WTC11 (cell line): ENCODE measurements around the gene DNLZ. TPM values are rescaled to one million over a fixed set of nuclear protein-coding genes. Genes with fewer than 3 reads are reported as not detected.

Source experiments
- ATAC-seq: fragments of 200-7000 bp; cut with Tn5 transposase; 2 replicates; pipeline ENCODE4 v1.10.0; 2021; ENCODE audit warnings: mild to moderate bottlenecking, moderate library complexity
- CTCF ChIA-PET: fragments of 300-600 bp; sonication (Branson Sonifier 250); formaldehyde crosslinking; loops from one replicate; lab custom pipeline; 2021; ENCODE audit warnings: antibody characterized with exemption; lab: Charles Lee
- POLR2A ChIA-PET: fragments of 350-600 bp; sonication (Branson Sonifier 250); formaldehyde crosslinking; loops from one replicate; lab custom pipeline; 2021; ENCODE audit warnings: antibody characterized with exemption; lab: Charles Lee
- DNase-seq: peaks from one replicate; pipeline ENCODE4 v3.0.0; 2021; ENCODE audit warnings: low spot score
- H3K27ac Mint-ChIP-seq: 2 replicates; pipeline ENCODE4 v1.8.0; 2021; ENCODE audit warnings: mixed read lengths
- H3K27me3 Mint-ChIP-seq: 2 replicates; pipeline ENCODE4 v1.8.0; 2021; ENCODE audit warnings: low read depth, mild to moderate bottlenecking, moderate library complexity, mixed read lengths
- H3K36me3 Mint-ChIP-seq: 2 replicates; pipeline ENCODE4 v1.8.0; 2021; ENCODE audit warnings: mixed read lengths
- H3K4me1 Mint-ChIP-seq: 2 replicates; pipeline ENCODE4 v1.8.0; 2022; ENCODE audit warnings: mixed read lengths
- H3K4me3 Mint-ChIP-seq: 2 replicates; pipeline ENCODE4 v1.8.0; 2021; ENCODE audit warnings: mild to moderate bottlenecking, moderate library complexity, mixed read lengths
- H3K9me3 Mint-ChIP-seq: 2 replicates; pipeline ENCODE4 v1.8.0; 2021; ENCODE audit warnings: mixed read lengths
- FOXJ3 ChIP-seq: sonication (generic); formaldehyde crosslinking; IDR thresholded peaks from 2 replicates; pipeline ENCODE4 v1.9.0; 2021; ENCODE audit warnings: missing genetic modification reagents, mild to moderate bottlenecking, borderline replicate concordance
- GABPB1 ChIP-seq: sonication (generic); formaldehyde crosslinking; IDR thresholded peaks from 2 replicates; pipeline ENCODE4 v1.8.1; 2023; ENCODE audit warnings: mild to moderate bottlenecking, missing genetic modification reagents
- GRHL2 ChIP-seq: fragments of 250-450 bp; sonication (Bioruptor Pico); IDR thresholded peaks from 2 replicates; pipeline ENCODE4 v1.8.0; 2022; ENCODE audit warnings: mild to moderate bottlenecking, moderate library complexity; ENCODE audit not compliant: insufficient replicate concordance, severe bottlenecking
- IRF2 ChIP-seq: sonication (generic); formaldehyde crosslinking; IDR thresholded peaks from 2 replicates; pipeline ENCODE4 v1.8.0; 2022; ENCODE audit warnings: low read depth, missing genetic modification reagents, borderline replicate concordance
- KAT7 ChIP-seq: sonication (generic); formaldehyde crosslinking; IDR thresholded peaks from 2 replicates; pipeline ENCODE4 v1.8.1; 2023; ENCODE audit warnings: missing genetic modification reagents, mild to moderate bottlenecking, borderline replicate concordance
- MXD4 ChIP-seq: fragments of 250-450 bp; sonication (Bioruptor Pico); IDR thresholded peaks from 2 replicates; pipeline ENCODE4 v1.8.0; 2021; ENCODE audit warnings: mild to moderate bottlenecking, moderate library complexity, borderline replicate concordance
- NFATC4 ChIP-seq: fragments of 250-450 bp; sonication (Bioruptor Pico); IDR thresholded peaks from 2 replicates; pipeline ENCODE4 v1.9.0; 2021; ENCODE audit warnings: mild to moderate bottlenecking
- OVOL2 ChIP-seq: fragments of 250-450 bp; sonication (Bioruptor Pico); IDR thresholded peaks from 2 replicates; pipeline ENCODE4 v1.9.0; 2021; ENCODE audit warnings: mild to moderate bottlenecking, borderline replicate concordance
- RELA ChIP-seq: sonication (generic); formaldehyde crosslinking; IDR thresholded peaks from 2 replicates; pipeline ENCODE4 v1.8.1; 2022; ENCODE audit warnings: missing genetic modification reagents, mild to moderate bottlenecking, borderline replicate concordance
- TP53 ChIP-seq: sonication (generic); formaldehyde crosslinking; IDR thresholded peaks from 2 replicates; pipeline ENCODE4 v1.8.1; 2023; ENCODE audit warnings: mild to moderate bottlenecking, missing genetic modification reagents
- ZBTB21 ChIP-seq: sonication (generic); formaldehyde crosslinking; IDR thresholded peaks from 2 replicates; pipeline ENCODE4 v1.8.1; 2023; ENCODE audit warnings: mild to moderate bottlenecking, missing genetic modification reagents, borderline replicate concordance
- ZNF219 ChIP-seq: sonication (generic); formaldehyde crosslinking; IDR thresholded peaks from 2 replicates; pipeline ENCODE4 v1.8.0; 2023; ENCODE audit warnings: missing genetic modification reagents, mild to moderate bottlenecking, borderline replicate concordance
- ZNF232 ChIP-seq: sonication (generic); formaldehyde crosslinking; IDR thresholded peaks from 2 replicates; pipeline ENCODE4 v1.8.0; 2022; ENCODE audit warnings: mild to moderate bottlenecking, missing genetic modification reagents
- total RNA-seq: library from RNA; stranded (reverse); gene quantifications from 3 replicates; pipeline ENCODE4 v1.2.3, GENCODE V29; 2021
- TF ChIP-seq, protein P1 (sequence below): sonication (generic); formaldehyde crosslinking; IDR thresholded peaks from 2 replicates; pipeline ENCODE4 v1.8.1; 2022; ENCODE audit warnings: low read depth, missing genetic modification reagents, borderline replicate concordance
- TF ChIP-seq, protein P2 (sequence below): fragments of 250-450 bp; sonication (Bioruptor Pico); IDR thresholded peaks from 2 replicates; pipeline ENCODE4 v1.9.0; 2021; ENCODE audit warnings: moderate library complexity, mild to moderate bottlenecking, inconsistent platforms, borderline replicate concordance
- TF ChIP-seq, protein P3 (sequence below): fragments of 250-450 bp; sonication (Bioruptor Pico); IDR thresholded peaks from 2 replicates; pipeline ENCODE4 v1.9.0; 2021; ENCODE audit warnings: mild to moderate bottlenecking
- TF ChIP-seq, protein P4 (sequence below): sonication (generic); formaldehyde crosslinking; IDR thresholded peaks from 2 replicates; pipeline ENCODE4 v1.8.1; 2022; ENCODE audit warnings: mild to moderate bottlenecking, missing genetic modification reagents, moderate library complexity, borderline replicate concordance
- TF ChIP-seq, protein P5 (sequence below): sonication (generic); formaldehyde crosslinking; IDR thresholded peaks from 2 replicates; pipeline ENCODE4 v1.8.0; 2023; ENCODE audit warnings: mild to moderate bottlenecking, missing genetic modification reagents
- TF ChIP-seq, protein P6 (sequence below): sonication (generic); formaldehyde crosslinking; IDR thresholded peaks from 2 replicates; pipeline ENCODE4 v1.8.1; 2023; ENCODE audit warnings: mild to moderate bottlenecking, missing genetic modification reagents

The DNLZ gene
- total RNA-seq, 1 experiment from 2014 or later: 17.2 TPM

DNA sequence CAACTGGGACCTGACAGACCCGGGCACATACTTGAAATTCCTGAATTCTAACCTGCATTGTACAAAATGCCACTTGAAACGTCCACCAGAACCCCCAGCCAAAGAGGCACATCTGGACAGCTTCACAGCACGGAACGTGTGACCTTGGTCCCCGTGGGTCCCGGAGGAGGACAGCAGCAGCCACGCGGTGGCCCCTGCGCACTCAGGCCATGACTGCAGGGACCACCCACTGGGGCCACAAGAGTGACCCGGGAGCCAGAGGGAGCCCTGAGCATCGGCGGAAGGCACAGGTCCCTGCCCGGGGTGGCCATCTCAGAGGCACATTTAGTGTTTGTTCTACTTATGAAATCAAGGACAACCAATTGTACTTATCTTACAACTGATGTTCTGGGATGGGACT, 38.5 kb upstream of the DNLZ start (continued):
- TF ChIP-seq RELA: no peak

DNA sequence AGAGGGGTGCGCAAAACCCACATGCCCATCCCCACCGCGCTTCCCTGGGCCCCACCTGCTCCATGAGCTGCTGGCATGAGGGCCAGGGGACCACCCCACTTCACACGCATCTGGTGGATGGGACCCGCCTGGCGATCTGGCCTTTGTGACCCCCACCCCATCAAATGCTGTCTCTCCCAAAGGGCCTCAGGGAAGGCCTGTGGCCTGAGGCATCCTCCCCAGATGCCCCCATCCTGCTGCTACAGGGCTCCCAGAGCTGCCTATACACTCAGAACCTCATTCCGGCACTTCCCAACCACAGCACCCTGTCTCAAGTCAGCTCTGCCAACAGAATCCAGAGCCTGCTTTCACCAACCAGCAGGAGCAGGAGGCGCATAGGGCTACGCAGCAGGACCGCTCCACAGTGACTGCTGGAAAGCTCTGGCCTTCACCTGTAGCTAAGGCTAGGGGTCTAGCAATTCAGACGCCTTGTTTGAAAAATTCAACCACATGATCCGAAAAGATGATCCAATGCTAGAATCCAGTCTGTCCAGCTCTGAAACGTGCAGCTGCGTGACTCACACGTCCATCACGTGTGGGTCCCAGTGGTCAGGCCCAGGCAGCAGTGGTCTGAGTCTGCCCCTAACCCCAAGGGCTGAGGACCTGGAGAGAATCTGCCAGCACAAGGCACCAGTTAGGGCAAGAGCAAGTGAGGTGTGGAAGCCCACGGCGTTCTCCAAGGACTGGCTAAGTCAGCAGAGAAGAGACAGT, 37.8 kb upstream of the DNLZ start:
- Mint-ChIP-seq H3K9me3 (no peaks in the 10 kb centered on the region), H3K27ac (peak overlapping the region; percentile 65; the same call in 1 of the 2 replicates), H3K36me3 (peaks cover 45% of the 10 kb centered on the region), H3K27me3 (no peaks in the 10 kb centered on the region), H3K4me3 (no peak overlapping the region), H3K4me1 (peaks cover 9% of the 10 kb centered on the region)
- CTCF ChIA-PET: interaction anchor here (0.6 to 2.1 kb wide), 18 partner anchors 8 to 285 kb away, joined by 3 to 18 read pairs (median 4); partner anchors contain the start of genes DNLZ, ENTR1 and PMPCA
- TF ChIP-seq IRF2 (no peak), GABPB1 (CRISPR knock-in tag) (no peak), KAT7 (CRISPR knock-in tag) (no peak), OVOL2 (no peak), NFATC4 (CRISPR knock-in tag) (no peak), GRHL2 (CRISPR knock-in tag) (no peak), ZNF219 (CRISPR knock-in tag) (no peak)
- TF ChIP-seq, protein P1, sequence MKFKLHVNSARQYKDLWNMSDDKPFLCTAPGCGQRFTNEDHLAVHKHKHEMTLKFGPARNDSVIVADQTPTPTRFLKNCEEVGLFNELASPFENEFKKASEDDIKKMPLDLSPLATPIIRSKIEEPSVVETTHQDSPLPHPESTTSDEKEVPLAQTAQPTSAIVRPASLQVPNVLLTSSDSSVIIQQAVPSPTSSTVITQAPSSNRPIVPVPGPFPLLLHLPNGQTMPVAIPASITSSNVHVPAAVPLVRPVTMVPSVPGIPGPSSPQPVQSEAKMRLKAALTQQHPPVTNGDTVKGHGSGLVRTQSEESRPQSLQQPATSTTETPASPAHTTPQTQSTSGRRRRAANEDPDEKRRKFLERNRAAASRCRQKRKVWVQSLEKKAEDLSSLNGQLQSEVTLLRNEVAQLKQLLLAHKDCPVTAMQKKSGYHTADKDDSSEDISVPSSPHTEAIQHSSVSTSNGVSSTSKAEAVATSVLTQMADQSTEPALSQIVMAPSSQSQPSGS (CRISPR knock-in tag): no peak
- no peak for ATAC-seq
- POLR2A ChIA-PET: interaction anchor here (0.7 to 1.5 kb wide), 3 partner anchors 8 to 57 kb away, joined by 3 to 4 read pairs (median 3); no protein-coding TSS in a partner anchor
- no peak for DNase-seq

DNA sequence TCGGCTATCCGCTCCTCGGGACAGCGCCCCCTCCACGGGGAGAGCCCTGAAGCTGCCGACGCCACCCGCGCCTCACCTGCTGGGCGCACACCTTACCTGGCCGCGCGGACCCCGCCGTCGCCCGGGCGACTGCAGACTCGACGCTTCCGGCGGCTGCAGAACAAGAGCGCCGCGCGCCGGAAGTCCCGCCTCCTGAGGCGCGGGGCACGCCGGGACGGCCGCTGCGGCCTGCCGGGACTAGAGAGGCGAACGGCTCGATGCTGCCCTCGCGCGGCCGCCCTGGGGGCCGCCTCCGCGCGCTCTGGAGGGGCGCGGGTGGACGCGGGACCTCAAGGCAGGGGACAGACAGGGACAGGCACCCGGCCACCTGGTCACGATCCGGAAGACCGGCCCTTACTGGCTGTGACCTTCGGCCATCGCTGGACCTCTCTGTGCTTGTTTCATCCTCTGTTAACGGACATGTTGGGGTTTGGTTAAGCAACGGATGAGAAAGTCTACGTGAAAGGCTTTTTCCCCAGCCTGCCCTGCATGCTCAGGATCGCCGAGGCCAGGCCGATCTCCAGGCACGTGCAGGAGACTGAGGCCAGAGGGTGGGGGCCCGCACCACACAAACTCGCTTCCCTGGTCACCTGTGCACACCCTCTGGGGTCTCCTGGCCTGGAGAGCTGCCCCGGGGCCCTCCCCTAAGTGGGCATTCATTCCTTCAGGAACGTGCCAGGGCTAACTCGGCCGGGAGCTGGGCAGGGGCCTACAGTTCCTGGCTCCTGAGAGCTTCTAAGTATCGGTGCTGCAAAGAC, 36.7 kb upstream of the DNLZ start, which contains the start of gene SNAPC4:
Gene SNAPC4 (minus strand): TSS at position 133 of the 797 bp plus-strand sequence. CDS start 1,742 bp downstream, outside the sequence.
- POLR2A ChIA-PET: interaction anchor here (0.7 to 1.5 kb wide), 3 partner anchors 10 to 58 kb away, joined by 3 to 4 read pairs (median 3); no protein-coding TSS in a partner anchor
- TF ChIP-seq MXD4 (CRISPR knock-in tag) (no peak), ZBTB21 (CRISPR knock-in tag) (peak; percentile 62; the same call in 1 of the 2 replicates), FOXJ3 (CRISPR knock-in tag) (no peak), ZNF232 (CRISPR knock-in tag) (peak; percentile 79; the same call in 1 of the 2 replicates), TP53 (0 out of 2 replicates have a peak, but pooled peaks have one; percentile 49)
- TF ChIP-seq, protein P2, sequence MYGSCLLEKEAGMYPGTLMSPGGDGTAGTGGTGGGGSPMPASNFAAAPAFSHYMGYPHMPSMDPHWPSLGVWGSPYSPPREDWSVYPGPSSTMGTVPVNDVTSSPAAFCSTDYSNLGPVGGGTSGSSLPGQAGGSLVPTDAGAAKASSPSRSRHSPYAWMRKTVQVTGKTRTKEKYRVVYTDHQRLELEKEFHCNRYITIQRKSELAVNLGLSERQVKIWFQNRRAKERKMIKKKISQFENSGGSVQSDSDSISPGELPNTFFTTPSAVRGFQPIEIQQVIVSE (CRISPR knock-in tag): no peak
- TF ChIP-seq, protein P3, sequence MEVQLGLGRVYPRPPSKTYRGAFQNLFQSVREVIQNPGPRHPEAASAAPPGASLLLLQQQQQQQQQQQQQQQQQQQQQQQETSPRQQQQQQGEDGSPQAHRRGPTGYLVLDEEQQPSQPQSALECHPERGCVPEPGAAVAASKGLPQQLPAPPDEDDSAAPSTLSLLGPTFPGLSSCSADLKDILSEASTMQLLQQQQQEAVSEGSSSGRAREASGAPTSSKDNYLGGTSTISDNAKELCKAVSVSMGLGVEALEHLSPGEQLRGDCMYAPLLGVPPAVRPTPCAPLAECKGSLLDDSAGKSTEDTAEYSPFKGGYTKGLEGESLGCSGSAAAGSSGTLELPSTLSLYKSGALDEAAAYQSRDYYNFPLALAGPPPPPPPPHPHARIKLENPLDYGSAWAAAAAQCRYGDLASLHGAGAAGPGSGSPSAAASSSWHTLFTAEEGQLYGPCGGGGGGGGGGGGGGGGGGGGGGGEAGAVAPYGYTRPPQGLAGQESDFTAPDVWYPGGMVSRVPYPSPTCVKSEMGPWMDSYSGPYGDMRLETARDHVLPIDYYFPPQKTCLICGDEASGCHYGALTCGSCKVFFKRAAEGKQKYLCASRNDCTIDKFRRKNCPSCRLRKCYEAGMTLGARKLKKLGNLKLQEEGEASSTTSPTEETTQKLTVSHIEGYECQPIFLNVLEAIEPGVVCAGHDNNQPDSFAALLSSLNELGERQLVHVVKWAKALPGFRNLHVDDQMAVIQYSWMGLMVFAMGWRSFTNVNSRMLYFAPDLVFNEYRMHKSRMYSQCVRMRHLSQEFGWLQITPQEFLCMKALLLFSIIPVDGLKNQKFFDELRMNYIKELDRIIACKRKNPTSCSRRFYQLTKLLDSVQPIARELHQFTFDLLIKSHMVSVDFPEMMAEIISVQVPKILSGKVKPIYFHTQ: peak; percentile 50; the same call in 1 of the 2 replicates
- TF ChIP-seq, protein P4, sequence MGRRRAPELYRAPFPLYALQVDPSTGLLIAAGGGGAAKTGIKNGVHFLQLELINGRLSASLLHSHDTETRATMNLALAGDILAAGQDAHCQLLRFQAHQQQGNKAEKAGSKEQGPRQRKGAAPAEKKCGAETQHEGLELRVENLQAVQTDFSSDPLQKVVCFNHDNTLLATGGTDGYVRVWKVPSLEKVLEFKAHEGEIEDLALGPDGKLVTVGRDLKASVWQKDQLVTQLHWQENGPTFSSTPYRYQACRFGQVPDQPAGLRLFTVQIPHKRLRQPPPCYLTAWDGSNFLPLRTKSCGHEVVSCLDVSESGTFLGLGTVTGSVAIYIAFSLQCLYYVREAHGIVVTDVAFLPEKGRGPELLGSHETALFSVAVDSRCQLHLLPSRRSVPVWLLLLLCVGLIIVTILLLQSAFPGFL (CRISPR knock-in tag): no peak
- TF ChIP-seq, protein P5, sequence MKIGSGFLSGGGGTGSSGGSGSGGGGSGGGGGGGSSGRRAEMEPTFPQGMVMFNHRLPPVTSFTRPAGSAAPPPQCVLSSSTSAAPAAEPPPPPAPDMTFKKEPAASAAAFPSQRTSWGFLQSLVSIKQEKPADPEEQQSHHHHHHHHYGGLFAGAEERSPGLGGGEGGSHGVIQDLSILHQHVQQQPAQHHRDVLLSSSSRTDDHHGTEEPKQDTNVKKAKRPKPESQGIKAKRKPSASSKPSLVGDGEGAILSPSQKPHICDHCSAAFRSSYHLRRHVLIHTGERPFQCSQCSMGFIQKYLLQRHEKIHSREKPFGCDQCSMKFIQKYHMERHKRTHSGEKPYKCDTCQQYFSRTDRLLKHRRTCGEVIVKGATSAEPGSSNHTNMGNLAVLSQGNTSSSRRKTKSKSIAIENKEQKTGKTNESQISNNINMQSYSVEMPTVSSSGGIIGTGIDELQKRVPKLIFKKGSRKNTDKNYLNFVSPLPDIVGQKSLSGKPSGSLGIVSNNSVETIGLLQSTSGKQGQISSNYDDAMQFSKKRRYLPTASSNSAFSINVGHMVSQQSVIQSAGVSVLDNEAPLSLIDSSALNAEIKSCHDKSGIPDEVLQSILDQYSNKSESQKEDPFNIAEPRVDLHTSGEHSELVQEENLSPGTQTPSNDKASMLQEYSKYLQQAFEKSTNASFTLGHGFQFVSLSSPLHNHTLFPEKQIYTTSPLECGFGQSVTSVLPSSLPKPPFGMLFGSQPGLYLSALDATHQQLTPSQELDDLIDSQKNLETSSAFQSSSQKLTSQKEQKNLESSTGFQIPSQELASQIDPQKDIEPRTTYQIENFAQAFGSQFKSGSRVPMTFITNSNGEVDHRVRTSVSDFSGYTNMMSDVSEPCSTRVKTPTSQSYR (CRISPR knock-in tag): no peak
- TF ChIP-seq, protein P6, sequence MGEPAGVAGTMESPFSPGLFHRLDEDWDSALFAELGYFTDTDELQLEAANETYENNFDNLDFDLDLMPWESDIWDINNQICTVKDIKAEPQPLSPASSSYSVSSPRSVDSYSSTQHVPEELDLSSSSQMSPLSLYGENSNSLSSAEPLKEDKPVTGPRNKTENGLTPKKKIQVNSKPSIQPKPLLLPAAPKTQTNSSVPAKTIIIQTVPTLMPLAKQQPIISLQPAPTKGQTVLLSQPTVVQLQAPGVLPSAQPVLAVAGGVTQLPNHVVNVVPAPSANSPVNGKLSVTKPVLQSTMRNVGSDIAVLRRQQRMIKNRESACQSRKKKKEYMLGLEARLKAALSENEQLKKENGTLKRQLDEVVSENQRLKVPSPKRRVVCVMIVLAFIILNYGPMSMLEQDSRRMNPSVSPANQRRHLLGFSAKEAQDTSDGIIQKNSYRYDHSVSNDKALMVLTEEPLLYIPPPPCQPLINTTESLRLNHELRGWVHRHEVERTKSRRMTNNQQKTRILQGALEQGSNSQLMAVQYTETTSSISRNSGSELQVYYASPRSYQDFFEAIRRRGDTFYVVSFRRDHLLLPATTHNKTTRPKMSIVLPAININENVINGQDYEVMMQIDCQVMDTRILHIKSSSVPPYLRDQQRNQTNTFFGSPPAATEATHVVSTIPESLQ: no peak

More for the DNA sequence above, 36.7 kb upstream of the DNLZ start, which contains the start of gene SNAPC4:
- no peaks in the 10 kb centered on the region for H3K27me3 Mint-ChIP-seq
- no peaks in the 10 kb centered on the region for H3K9me3 Mint-ChIP-seq
- H3K4me1 Mint-ChIP-seq: peaks cover 9% of the 10 kb centered on the region
- CTCF ChIA-PET: interaction anchor here (0.6 to 2.1 kb wide), 17 partner anchors 9 to 286 kb away, joined by 3 to 18 read pairs (median 4); partner anchors contain the start of genes DNLZ, ENTR1 and PMPCA
- H3K27ac Mint-ChIP-seq: peak within 1 kb of the TSS; percentile 90
- H3K36me3 Mint-ChIP-seq: peaks cover 38% of the 10 kb centered on the region
- ATAC-seq (peak; percentile 89), DNase-seq (peak; percentile 91)
- peak within 1 kb of the TSS; percentile 88 for H3K4me3 Mint-ChIP-seq
